NCI-H526 treated with DMSO at 0.1 percent for 48 hours (cell line): ENCODE data around the gene ADPGK.

ENCODE experiments used
- DNase-seq: peaks from one replicate; lab custom pipeline; 2025; lab: John Stamatoyannopoulos, UW

ADPGK gene

GRCh38 chr15:72790302-72790910 lies 6.8 kb upstream of the ADPGK start:
- DNase-seq: no peak

- DNase-seq: no peak
Observed at GRCh38 chr15:72787526-72787925, 4.0 kb upstream of the ADPGK start.

DNA sequence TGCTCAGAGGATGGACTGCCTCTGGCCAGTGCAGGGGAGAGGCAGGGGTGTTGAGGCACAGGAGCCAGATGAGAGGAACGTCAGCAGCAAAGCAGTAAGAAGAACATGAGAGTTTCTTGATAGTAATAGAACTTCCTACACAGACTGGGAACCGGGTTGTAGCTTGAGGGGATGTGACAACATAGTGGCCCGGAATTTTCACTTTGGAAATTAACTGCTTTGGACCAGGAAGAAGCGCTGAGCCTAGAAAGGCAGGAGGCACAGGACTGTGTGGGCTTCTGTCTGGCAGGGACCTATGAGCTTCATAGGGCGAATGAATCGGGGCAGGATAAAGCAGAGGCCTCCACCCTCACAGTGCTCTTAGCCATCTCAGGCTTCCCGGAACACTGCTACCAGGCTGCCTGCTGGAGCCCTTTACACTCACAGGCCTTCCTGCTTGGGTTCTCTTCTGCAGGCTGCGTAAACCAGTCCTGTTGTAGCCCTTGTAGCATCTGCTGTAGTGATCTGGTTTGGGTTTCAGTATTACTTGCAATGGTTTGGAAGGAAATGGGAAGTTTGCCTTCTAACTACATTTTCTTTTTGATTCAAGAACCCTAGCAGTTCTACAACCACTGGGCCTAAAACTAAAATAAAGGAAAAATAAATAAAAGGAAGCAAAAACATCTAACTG lies 3.3 kb upstream of the ADPGK start:
- no peak for DNase-seq

GRCh38 chr15:72786242-72786641 lies 2.7 kb upstream of the ADPGK start:
- no peak for DNase-seq

GRCh38 chr15:72785841-72786240 lies 2.3 kb upstream of the ADPGK start:
- DNase-seq: no peak

DNA sequence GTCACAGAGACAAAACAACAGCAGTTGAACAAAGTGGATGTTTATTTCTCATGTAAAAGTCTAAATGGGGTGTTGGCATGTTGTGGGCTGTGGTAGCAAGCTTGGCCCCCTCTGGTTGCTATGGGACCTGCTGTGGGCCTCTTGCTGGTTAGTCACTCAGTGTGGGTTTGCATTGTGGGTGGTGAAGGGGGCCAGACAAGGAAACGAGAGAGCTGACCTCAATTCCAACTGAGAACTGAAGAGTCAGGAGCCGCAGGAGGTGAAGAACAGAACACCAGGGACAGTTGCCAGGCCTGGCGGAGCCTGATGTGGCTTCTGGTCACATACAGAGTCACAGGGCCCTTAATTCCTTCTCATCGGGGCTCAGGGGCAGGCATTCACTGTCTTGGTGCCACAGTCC lies 1.9 kb upstream of the ADPGK start:
- no peak for DNase-seq

GRCh38 chr15:72784456-72784876 lies 908 bp upstream of the ADPGK start:
- no peak for DNase-seq

DNA sequence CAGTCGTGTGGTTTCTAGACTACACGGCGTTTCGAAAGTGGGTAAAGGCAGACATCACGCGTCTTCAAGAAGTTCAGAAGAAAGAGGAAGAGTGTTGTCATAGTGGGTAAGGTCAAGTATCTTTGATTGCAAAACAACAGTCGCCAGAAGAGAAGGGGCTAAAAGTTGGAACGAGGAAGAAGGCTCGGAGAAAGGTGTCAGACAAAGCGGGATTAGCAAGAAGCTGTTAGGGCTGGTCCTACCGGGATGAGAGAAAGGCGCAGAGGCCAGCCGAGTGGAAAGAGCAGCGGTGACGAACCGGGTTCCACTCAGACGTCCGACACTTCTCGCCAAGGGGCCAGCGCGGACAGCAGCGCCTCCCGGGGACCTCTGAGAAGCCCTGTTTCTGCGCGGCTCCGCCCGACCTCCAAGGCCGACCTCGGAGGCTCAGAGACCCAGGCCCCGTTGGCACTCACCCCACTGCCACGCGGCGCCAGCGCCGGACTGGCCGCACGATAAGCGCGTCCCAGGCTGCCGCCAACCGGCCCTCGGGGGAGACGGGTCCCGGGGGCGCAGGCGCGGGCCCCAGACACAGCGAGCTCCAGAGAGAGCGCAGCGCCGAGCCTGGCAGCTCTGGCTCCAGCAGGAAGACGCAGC lies 436 bp downstream of the ADPGK start:
- no peak for DNase-seq

GRCh38 chr15:72782274-72783003 lies 1.1 kb downstream of the ADPGK start:
- DNase-seq: no peak

DNA sequence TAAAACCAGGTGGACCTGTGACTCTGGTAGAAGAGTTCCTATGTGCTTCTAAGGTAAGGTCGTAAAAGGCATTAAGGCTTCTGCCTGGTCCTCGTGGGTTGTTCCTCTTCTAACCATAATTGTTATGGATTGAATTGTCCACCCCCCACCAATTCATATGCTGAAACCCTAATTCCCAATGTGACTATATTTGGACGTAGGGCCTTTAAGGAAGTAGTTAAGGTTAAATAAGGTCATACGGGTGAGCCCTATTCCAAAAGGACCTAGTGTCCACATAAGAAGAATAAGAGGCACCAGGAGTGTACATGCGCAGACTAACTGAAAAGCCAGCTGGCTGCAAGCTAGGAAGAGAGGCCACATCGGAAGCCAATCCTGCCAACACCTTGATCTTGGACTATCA lies 1.9 kb downstream of the ADPGK start:
- DNase-seq: no peak

GRCh38 chr15:72778796-72779195 lies 4.8 kb downstream of the ADPGK start:
- DNase-seq: no peak

DNA sequence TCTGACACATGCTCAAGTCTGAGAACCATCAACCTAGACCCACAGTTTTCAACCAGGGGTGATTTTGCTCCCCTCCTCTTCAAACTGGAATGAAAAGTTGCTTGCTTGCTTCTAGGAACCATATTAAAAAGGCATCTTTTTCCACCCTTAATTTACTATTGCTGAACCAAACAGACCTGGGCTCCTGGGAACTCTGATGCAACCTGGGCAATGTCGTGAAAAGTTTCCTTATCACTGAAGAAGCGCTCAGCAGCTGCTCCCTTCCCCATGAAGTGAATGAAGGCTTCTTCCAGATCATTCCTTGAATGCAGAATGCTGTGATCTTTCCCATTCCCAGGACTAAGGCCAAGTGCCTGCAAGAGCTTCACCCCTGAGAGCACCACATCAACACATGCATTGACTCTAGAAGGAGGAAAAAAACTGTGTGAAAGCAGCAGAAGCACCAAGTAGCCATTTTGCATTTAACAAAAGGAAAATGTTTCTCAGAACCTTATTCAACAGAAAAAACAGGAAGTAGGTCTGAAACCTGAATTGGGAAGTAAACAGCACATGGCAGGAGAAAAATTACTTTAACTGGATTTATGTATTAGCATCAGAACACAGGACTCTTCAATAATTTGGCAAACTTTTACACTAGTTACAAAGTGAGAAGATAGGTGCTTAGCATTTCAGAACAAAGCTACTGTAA lies 8.7 kb downstream of the ADPGK start:
- DNase-seq: no peak

GRCh38 chr15:72771329-72771725 lies 12.2 kb downstream of the ADPGK start:
- no peak for DNase-seq

- no peak for DNase-seq
Observed at GRCh38 chr15:72770673-72771328, 12.8 kb downstream of the ADPGK start.

- DNase-seq: no peak
Observed at GRCh38 chr15:72766780-72767179, 16.8 kb downstream of the ADPGK start.

DNA sequence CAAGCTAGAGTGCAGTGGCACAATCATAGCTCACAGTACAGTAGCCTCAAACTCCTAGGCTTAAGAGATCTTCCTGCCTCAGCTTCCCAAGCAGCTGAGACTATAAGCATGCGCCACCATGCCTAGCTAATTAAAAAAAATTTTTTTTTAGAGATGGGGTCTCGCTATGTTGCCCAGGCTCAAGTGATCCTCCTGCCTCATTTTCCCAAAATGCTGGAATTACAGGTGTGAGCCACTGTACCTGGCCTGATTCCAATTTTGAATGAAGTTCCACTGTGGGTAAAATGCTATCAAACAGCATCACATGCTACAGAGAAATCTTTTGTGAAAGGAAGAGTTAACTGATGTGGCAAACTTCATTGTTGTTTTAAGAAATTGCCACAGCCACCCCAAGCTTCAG lies 17.5 kb downstream of the ADPGK start:
- no peak for DNase-seq

DNA sequence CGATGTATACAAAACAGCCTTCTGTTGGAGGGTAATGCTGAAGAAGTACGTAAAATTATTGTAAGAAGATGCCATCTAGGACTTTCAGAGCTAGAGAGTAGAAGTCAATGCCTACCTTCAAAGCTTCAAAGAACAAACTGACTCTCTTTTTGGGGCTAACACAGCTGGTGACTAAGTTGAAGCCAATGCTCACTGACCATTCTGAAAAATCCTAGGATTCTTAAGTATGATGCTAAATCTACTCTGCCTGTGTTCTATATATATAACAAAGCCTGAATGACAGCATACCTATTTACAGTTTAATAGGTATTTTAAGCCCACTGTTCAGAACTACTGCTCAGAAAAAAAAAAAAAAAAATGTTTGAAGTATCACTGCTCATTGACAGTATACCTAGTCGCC lies 18.9 kb downstream of the ADPGK start:
- no peak for DNase-seq

GRCh38 chr15:72760590-72761260 lies 22.8 kb downstream of the ADPGK start:
- DNase-seq: no peak

DNA sequence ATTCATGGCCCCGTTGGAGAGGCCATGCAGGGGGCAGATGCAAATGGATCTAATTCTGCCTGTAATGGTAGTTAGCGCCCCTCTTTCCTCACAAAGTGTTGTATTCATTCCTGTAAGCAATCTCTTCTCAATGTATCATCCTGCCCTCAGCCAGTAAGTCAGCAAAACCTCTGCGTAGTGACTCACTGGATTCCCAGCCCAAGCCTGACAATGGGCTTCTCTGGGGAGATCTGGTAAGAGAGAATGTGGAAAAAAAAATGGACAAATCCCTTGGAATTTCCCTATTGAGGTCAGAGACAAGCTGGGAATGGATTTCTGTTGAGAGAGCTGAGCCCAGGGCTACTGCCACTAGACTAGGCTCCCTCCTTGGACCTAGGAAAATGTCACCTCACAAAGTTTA lies 25.4 kb downstream of the ADPGK start:
- DNase-seq: no peak

GRCh38 chr15:72754096-72754495 lies 29.5 kb downstream of the ADPGK start:
- no peak for DNase-seq

DNA sequence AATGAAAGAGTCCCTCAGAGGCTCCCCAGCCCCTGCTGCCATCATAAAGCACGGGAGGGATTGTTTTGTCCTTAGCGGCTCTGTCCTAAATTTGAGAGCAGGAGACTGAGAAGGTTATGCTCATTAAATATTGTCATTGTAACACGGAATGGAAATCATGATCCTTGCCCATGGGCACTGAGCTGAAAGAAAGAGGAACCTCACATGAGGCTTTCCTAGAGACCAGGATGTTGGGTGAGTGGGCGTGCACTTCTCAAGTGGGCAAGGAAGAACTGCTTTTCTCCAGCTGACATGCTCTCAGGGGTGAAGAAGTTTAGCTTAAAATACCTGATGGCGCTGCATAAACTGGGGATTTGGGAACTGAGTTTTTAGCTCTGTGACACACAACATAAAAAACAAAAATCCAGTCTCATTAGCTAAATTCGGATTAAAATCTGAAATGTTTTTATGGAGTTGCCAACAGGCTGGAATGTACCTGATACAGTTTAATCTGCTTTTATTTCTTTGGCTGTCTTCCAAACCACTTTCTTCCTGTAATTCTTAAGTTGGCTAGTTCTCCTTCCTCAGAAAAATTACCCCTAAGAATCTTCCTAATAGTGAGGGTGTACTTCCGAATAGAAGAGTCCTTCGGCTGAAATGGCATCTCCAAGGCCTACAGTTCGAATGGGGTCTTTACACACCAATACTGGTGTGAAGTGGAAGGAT lies 31.7 kb downstream of the ADPGK start:
- DNase-seq: no peak
